ENCODE measurements around the gene ADCY7.

Gene ADCY7

DNA sequence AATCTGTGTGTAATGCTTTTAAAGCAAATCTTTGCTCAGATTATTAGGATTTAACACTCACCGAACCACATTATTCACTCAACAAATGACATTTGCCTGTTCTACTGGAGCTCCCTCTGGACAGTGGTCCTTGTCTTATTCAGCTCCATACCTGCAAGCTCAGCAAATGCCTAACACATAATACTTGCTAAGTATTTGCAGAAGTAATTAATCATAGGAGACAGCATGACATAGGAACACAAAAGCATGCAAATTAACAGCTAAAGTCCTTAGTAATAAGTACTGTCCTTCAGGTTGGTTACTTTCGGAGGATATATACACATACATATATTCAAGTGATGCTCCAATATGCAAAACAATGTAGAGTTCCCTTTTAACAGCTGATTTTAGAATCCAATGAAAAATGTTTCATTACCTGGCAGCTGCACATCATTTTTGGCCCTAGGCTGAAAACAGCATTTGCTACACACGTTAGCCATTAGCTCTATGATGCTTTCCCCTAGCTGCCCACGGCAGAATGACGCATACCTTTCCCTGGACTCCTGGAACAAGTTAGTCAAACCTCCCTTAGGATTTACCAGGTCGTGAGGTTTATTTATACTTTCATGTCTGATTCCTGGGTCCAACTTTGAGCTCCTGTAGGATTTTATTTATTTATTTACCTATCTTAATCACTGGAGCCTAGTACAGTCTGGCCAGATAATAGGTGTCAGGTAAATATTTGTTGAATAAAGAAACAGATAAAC, 93.9 kb downstream of the ADCY7 start:
- no peaks in the 10 kb centered on the region for H3K27me3 ChIP-seq (ENCODE audit: insufficient read depth, low read depth, severe bottlenecking)
- no peak for DNase-seq
- peaks cover 91% of the 10 kb centered on the region for H3K36me3 ChIP-seq
- TF ChIP-seq, protein P1, sequence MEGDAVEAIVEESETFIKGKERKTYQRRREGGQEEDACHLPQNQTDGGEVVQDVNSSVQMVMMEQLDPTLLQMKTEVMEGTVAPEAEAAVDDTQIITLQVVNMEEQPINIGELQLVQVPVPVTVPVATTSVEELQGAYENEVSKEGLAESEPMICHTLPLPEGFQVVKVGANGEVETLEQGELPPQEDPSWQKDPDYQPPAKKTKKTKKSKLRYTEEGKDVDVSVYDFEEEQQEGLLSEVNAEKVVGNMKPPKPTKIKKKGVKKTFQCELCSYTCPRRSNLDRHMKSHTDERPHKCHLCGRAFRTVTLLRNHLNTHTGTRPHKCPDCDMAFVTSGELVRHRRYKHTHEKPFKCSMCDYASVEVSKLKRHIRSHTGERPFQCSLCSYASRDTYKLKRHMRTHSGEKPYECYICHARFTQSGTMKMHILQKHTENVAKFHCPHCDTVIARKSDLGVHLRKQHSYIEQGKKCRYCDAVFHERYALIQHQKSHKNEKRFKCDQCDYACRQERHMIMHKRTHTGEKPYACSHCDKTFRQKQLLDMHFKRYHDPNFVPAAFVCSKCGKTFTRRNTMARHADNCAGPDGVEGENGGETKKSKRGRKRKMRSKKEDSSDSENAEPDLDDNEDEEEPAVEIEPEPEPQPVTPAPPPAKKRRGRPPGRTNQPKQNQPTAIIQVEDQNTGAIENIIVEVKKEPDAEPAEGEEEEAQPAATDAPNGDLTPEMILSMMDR (IDR thresholded peaks at IDR 0.05; ENCODE audit: low read depth, low read length): no peak
- peak overlapping the region; percentile 41 for H3K27ac ChIP-seq
- no peak overlapping the region for H3K4me3 ChIP-seq (ENCODE audit: low read depth, low read length)
- no peaks in the 10 kb centered on the region for H3K9me3 ChIP-seq (ENCODE audit: severe bottlenecking)

DNA sequence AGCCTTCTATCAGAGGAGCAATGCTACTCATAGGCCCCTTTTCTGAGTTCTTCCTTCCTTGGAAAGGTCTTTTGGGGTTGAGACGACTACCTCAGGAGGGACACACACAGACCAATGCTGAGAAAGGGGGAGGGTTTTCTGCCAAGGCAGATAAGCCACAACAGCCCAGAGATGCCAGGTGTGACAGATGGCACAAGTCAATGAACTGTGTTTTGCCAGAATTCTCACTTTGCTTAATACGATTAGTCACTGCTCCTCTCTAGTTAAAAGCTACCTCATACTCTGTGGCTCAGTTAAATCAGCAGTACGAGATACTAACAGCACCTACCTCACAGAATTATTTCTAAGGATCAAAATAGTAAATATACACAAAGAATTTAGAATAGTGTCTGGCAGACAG, 94.4 kb downstream of the ADCY7 start:
- H3K27ac ChIP-seq: peak overlapping the region; percentile 68
- no peaks in the 10 kb centered on the region for H3K9me3 ChIP-seq (ENCODE audit: severe bottlenecking)
- H3K27me3 ChIP-seq (ENCODE audit: insufficient read depth, low read depth, severe bottlenecking): no peaks in the 10 kb centered on the region
- peak overlapping the region; percentile 9; the same call in 1 of the 2 replicates for H3K4me3 ChIP-seq (ENCODE audit: low read depth, low read length)
- peak; percentile 70 for DNase-seq
- H3K36me3 ChIP-seq: peaks cover 91% of the 10 kb centered on the region
- TF ChIP-seq, protein P1 (IDR thresholded peaks at IDR 0.05; ENCODE audit: low read depth, low read length): no peak

GRCh38 chr16:50363656-50364055, 97.3 kb downstream of the ADCY7 start:
- Histone ChIP-seq H3K27me3 (ENCODE audit: insufficient read depth, low read depth, severe bottlenecking) (no peaks in the 10 kb centered on the region), H3K36me3 (peaks cover 93% of the 10 kb centered on the region), H3K4me3 (ENCODE audit: low read depth, low read length) (no peak overlapping the region), H3K9me3 (ENCODE audit: severe bottlenecking) (no peaks in the 10 kb centered on the region), H3K27ac (no peak overlapping the region)
- TF ChIP-seq, protein P1 (IDR thresholded peaks at IDR 0.05; ENCODE audit: low read depth, low read length): no peak
- no peak for DNase-seq

DNA sequence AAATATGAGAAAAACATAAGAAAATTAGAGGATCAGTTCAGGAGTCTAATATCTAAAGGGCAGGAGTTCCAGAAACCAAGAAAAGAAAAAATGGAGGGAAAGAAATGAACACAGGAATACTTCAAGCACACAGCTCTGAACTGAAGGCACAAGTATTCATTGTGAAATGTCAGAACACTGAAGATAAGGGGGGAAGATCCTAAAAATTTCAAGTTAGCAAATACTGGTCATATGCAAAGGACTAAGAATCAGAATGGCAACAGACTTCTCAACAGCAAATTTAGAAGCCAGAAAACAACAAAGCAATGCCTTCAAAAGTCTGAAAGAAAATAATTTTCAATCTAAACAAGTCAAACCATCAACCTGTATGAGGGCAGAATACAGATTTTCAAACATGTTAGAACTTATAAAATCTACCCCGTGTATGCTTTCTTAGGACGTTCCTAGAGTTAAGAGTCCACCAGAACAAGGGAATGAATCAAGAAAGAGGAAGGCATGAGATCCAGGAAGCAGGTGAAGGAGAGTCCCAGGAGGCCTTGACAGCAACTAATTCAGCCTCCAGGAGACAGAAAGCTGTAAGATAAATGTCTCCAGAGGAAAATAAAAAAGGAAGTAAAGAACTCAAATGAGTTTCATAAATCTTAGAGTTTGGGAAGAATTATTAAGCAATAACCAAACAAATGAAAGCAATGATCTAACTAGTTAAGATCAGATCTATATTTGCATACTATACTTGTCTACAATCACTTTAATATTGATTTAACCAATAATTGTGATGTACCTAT, 99.6 kb downstream of the ADCY7 start:
- TF ChIP-seq, protein P1 (IDR thresholded peaks at IDR 0.05; ENCODE audit: low read depth, low read length): no peak
- Histone ChIP-seq H3K4me3 (ENCODE audit: low read depth, low read length) (no peak overlapping the region), H3K36me3 (peaks cover 73% of the 10 kb centered on the region), H3K9me3 (ENCODE audit: severe bottlenecking) (no peaks in the 10 kb centered on the region), H3K27ac (no peak overlapping the region), H3K27me3 (ENCODE audit: insufficient read depth, low read depth, severe bottlenecking) (no peaks in the 10 kb centered on the region)
- DNase-seq: no peak

Data from WERI-Rb-1 (cell line).